ENCODE data around the gene PCSK6.

PCSK6 gene

DNA sequence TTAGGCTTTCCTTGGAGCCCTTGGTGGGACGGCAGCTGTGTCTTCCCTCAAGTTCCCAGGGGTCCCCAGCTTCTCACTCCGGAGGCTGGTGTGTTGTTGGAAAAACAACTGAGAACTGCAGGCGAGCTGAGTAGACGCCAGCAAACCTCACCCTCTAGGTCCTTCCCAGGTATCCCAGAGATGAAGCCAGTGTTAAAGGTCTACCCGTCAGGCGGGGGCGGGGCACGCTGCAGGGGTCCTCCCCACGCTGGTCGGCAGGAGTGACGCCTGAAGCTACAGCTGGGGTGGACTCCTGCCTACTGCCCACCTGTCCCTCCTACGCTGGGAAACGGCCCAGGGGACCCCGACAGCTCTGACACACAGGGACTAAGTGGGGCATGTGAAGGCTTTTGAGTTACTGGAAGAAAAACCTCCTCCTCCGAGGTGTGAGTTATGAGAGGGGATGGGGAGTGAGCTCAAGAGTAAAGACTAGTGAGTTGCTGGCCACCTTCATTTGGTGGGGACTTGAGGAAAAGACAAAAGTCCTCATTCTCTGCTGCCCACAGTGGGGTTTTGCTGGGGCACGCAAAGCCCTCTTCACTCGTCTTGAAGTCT is 162.3 kb downstream of the PCSK6 start:
- Histone ChIP-seq H3K36me3 (ENCODE audit: insufficient read depth, low read length) (no peaks in the 10 kb centered on the region), H4K20me1 (ENCODE audit: insufficient read depth, low read length) (no peaks in the 10 kb centered on the region), H3K9ac (ENCODE audit: low read depth, low read length) (no peak overlapping the region), H3K4me3 (ENCODE audit: low read depth in 1 of 2, low read length in 2 of 2) (no peak overlapping the region), H3K79me2 (ENCODE audit: insufficient read depth, low read length) (no peaks in the 10 kb centered on the region), H3K9me3 (ENCODE audit: insufficient read depth, low read length, severe bottlenecking) (no peaks in the 10 kb centered on the region), H3K4me2 (ENCODE audit: insufficient read depth, low read length) (no peak overlapping the region), H3K27me3 (ENCODE audit: insufficient read depth, low read length, poor library complexity) (no peaks in the 10 kb centered on the region), H3K27ac (ENCODE audit: low read length) (no peak overlapping the region), H3K4me1 (ENCODE audit: insufficient read depth, low read length) (no peaks in the 10 kb centered on the region), H2AFZ (ENCODE audit: low read depth, low read length) (no peak overlapping the region)
- ATAC-seq (ENCODE audit: insufficient read depth, low read depth) (no peak), DNase-seq (no peak)
- TF ChIP-seq, protein P1, sequence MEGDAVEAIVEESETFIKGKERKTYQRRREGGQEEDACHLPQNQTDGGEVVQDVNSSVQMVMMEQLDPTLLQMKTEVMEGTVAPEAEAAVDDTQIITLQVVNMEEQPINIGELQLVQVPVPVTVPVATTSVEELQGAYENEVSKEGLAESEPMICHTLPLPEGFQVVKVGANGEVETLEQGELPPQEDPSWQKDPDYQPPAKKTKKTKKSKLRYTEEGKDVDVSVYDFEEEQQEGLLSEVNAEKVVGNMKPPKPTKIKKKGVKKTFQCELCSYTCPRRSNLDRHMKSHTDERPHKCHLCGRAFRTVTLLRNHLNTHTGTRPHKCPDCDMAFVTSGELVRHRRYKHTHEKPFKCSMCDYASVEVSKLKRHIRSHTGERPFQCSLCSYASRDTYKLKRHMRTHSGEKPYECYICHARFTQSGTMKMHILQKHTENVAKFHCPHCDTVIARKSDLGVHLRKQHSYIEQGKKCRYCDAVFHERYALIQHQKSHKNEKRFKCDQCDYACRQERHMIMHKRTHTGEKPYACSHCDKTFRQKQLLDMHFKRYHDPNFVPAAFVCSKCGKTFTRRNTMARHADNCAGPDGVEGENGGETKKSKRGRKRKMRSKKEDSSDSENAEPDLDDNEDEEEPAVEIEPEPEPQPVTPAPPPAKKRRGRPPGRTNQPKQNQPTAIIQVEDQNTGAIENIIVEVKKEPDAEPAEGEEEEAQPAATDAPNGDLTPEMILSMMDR (IDR thresholded peaks at IDR 0.05; ENCODE audit: borderline replicate concordance, extremely low read depth, low read length, poor library complexity, severe bottlenecking), result no peak
- no peak for TF ChIP-seq EZH2 (IDR thresholded peaks at IDR 0.05; ENCODE audit: borderline replicate concordance, low read depth, low read length, severe bottlenecking)

GRCh38 chr15:101326462-101327146 is 162.9 kb downstream of the PCSK6 start:
- no peaks in the 10 kb centered on the region for H3K27me3 ChIP-seq (ENCODE audit: insufficient read depth, low read length, poor library complexity)
- TF ChIP-seq, protein P1 (IDR thresholded peaks at IDR 0.05; ENCODE audit: borderline replicate concordance, extremely low read depth, low read length, poor library complexity, severe bottlenecking), result no peak
- TF ChIP-seq EZH2 (IDR thresholded peaks at IDR 0.05; ENCODE audit: borderline replicate concordance, low read depth, low read length, severe bottlenecking), result no peak
- H4K20me1 ChIP-seq (ENCODE audit: insufficient read depth, low read length), result no peaks in the 10 kb centered on the region

DNA sequence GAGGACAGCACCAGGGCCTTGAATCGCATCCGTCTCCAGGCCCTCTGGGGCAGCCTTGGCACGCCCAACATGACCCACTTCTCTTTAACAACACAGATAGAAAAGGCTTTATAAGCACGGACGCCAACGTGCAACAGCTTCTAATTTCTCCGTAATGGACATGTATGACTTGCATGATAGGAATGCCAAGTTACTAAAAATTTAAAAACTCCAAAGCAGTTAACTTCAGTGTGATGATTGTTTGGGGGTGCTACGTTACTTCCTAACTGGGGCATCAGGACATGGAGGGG is 163.5 kb downstream of the PCSK6 start:
- ATAC-seq (ENCODE audit: insufficient read depth, low read depth) (no peak), DNase-seq (no peak)
- Histone ChIP-seq H3K36me3 (ENCODE audit: insufficient read depth, low read length) (no peaks in the 10 kb centered on the region), H3K79me2 (ENCODE audit: insufficient read depth, low read length) (no peaks in the 10 kb centered on the region), H3K27me3 (ENCODE audit: insufficient read depth, low read length, poor library complexity) (no peaks in the 10 kb centered on the region), H3K27ac (ENCODE audit: low read length) (no peak overlapping the region), H3K9ac (ENCODE audit: low read depth, low read length) (no peak overlapping the region), H4K20me1 (ENCODE audit: insufficient read depth, low read length) (no peaks in the 10 kb centered on the region), H3K4me1 (ENCODE audit: insufficient read depth, low read length) (peaks cover 7% of the 10 kb centered on the region), H2AFZ (ENCODE audit: low read depth, low read length) (no peak overlapping the region), H3K4me3 (ENCODE audit: low read depth in 1 of 2, low read length in 2 of 2) (no peak overlapping the region), H3K9me3 (ENCODE audit: insufficient read depth, low read length, severe bottlenecking) (no peaks in the 10 kb centered on the region), H3K4me2 (ENCODE audit: insufficient read depth, low read length) (no peak overlapping the region)
- TF ChIP-seq EZH2 (IDR thresholded peaks at IDR 0.05; ENCODE audit: borderline replicate concordance, low read depth, low read length, severe bottlenecking), result no peak
- TF ChIP-seq, protein P1 (IDR thresholded peaks at IDR 0.05; ENCODE audit: borderline replicate concordance, extremely low read depth, low read length, poor library complexity, severe bottlenecking), result no peak

More at GRCh38 chr15:101326462-101327146, 162.9 kb downstream of the PCSK6 start:
- H3K79me2 ChIP-seq (ENCODE audit: insufficient read depth, low read length), result no peaks in the 10 kb centered on the region
- no peak overlapping the region for H3K4me2 ChIP-seq (ENCODE audit: insufficient read depth, low read length)
- H3K9me3 ChIP-seq (ENCODE audit: insufficient read depth, low read length, severe bottlenecking), result no peaks in the 10 kb centered on the region
- no peak overlapping the region for H3K9ac ChIP-seq (ENCODE audit: low read depth, low read length)
- H3K27ac ChIP-seq (ENCODE audit: low read length), result no peak overlapping the region
- peaks cover under 1% of the 10 kb centered on the region for H3K4me1 ChIP-seq (ENCODE audit: insufficient read depth, low read length)
- no peaks in the 10 kb centered on the region for H3K36me3 ChIP-seq (ENCODE audit: insufficient read depth, low read length)
- no peak for ATAC-seq (ENCODE audit: insufficient read depth, low read depth)
- H3K4me3 ChIP-seq (ENCODE audit: low read depth in 1 of 2, low read length in 2 of 2), result no peak overlapping the region
- no peak overlapping the region for H2AFZ ChIP-seq (ENCODE audit: low read depth, low read length)
- no peak for DNase-seq
